RWPE1 (cell line): ENCODE data around the gene SH2D7.

Source experiments
- CTCF ChIA-PET: fragments of 350-600 bp; sonication (Branson Sonifier 250); formaldehyde crosslinking; extraction: SDS; loops from one replicate; lab custom pipeline; 2021; lab: Yijun Ruan, JAX
- POLR2A ChIA-PET: fragments of 400-600 bp; formaldehyde crosslinking; extraction: SDS; loops from one replicate; lab custom pipeline; 2020; ENCODE audit warnings: antibody characterized with exemption; ENCODE audit not compliant: low non-redundant PET; lab: Yijun Ruan, JAX
- DNase-seq: peaks from one replicate; pipeline ENCODE4 v3.0.0; 2012; ENCODE audit warnings: low spot score
- H3K27ac ChIP-seq: fragments of 450-650 bp; 2 replicates; pipeline ENCODE4 v1.5.1; 2017
- CTCF ChIP-seq: fragments of 450-650 bp; conservative IDR thresholded peaks from 2 replicates; pipeline ENCODE4 v1.5.1; 2017; ENCODE audit warnings: low read depth, mild to moderate bottlenecking

SH2D7 gene

GRCh38 chr15:78087951-78088772, 4.2 kb upstream of the SH2D7 start:
- ChIA-PET CTCF (interaction anchor here (0.7 kb wide), 1 partner anchor 65 kb away, joined by 3 read pairs; no protein-coding TSS in a partner anchor), POLR2A (no interaction called here)
- H3K27ac ChIP-seq: no peak overlapping the region
- TF ChIP-seq CTCF: no peak
- DNase-seq: no peak

GRCh38 chr15:78088773-78089080, 3.6 kb upstream of the SH2D7 start:
- ChIA-PET CTCF (interaction anchor here (0.7 kb wide), 1 partner anchor 65 kb away, joined by 3 read pairs; no protein-coding TSS in a partner anchor), POLR2A (no interaction called here)
- no peak for TF ChIP-seq CTCF
- no peak overlapping the region for H3K27ac ChIP-seq
- no peak for DNase-seq

DNA sequence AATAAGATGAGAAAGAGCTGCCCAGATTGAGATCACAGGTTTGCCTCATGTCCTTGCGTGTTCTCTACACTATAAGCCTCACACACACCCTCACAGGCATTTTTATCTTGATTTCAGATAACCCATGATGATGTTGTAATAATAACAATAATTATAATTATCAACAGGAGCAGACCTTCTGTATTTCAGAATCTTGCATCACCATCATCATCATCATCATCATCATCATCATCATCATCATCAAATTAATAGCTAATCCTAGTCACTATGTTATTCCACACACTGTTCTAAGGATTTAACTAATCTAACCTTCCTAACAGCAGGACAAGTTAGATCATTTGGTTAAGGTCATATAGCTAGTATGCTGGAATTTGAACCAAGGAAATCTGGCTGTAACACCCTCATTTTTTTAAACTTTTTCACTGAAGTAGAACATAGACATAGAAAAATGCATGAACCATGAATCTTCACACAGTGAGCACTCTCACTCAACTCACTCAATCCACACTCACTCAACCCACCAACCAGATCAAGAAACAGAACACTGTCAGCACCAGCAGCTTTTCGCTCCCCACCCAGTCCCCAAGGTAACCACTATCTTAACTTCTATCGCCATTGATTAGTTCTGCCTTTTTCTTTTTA, 1.8 kb upstream of the SH2D7 start:
- H3K27ac ChIP-seq: no peak overlapping the region
- POLR2A ChIA-PET: no interaction called here
- CTCF ChIA-PET: interaction anchor here (0.5 to 1.3 kb wide), 3 partner anchors 18 to 126 kb away, joined by 3 to 4 read pairs (median 3); no protein-coding TSS in a partner anchor
- no peak for TF ChIP-seq CTCF
- no peak for DNase-seq

- TF ChIP-seq CTCF: no peak
- POLR2A ChIA-PET: no interaction called here
- CTCF ChIA-PET: interaction anchor here (0.5 to 1.4 kb wide), 5 partner anchors 15 to 192 kb away, joined by 4 read pairs; partner anchors contain the start of genes CIB2 and TBC1D2B
- DNase-seq: no peak
- H3K27ac ChIP-seq: no peak overlapping the region
Measured at GRCh38 chr15:78093242-78094020, 1.1 kb downstream of the SH2D7 start.

DNA sequence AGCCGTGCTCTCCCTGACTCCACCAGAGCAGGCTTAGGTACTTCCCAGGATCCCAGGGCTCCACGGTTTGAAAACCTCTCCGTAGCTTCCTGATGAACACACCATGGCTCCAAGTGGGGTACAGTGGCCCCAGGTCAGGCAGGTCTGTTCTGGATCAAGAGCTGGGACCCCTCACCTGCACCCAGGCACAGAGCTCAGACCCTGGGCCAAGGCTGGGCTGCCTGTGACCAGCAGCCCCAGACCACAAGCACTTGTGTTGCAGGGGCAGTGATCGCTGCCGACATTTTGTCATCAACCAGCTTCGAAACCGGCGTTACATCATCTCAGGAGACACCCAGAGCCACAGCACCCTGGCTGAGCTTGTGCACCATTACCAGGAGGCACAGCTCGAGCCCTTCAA, 5.3 kb downstream of the SH2D7 start:
- no peak overlapping the region for H3K27ac ChIP-seq
- ChIA-PET CTCF (interaction anchor here (0.8 to 2.0 kb wide), 3 partner anchors 11 to 138 kb away, joined by 3 to 8 read pairs (median 7); no protein-coding TSS in a partner anchor), POLR2A (no interaction called here)
- DNase-seq: no peak
- TF ChIP-seq CTCF: no peak
